ENCODE measurements around the gene SRPX. TPM values are rescaled to one million over a fixed set of nuclear protein-coding genes. Genes with fewer than 3 reads are reported as not detected.

The SRPX gene
- total RNA-seq, 1 donor from 2014 or later = 1.8 TPM

DNA sequence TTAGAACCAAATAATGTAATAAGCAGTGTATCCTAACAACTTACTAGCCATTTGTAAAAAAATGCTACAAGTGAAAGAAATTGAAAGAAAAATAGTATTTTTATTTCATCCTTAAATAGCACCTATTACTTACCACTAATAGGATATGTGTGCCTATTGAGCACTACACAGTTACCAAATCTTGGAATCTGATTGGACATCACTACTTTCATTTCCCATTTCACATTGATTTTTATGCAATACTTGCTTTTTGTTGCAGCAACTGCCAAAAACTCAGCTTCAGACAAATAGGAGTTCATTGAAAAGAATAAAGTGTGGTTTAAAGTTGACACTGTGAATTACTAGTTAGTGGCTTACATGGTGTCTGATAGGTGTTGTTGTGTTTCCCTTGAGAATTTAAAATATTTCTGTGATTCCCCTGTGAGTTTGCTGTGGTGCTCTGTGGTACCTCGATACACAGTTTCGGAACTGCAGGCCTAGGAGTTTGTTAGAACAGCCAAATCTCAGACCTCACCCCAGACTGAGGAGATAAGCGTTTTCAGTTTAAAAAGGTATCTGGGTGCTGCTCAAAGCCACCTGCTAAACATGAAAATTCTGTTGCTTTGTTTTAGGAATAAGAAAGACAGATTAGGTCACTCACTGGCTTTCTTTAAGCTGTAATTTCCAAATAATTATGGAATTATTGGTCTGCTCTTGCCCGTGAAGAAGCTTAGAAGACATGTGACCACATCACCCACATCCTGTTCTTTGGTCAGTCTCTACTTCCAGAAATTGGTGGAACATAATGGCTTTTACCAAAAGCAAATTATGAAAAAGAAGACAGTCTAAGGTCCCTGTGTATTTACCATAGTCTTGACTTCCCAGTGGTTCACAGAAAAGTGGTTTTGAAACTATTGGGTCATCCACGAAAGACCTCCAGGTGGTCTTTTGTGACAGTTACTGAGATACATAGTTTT, 116.5 kb downstream of the SRPX start:
- H3K27me3 Mint-ChIP-seq = no peaks in the 10 kb centered on the region
- H3K9me3 Mint-ChIP-seq (ENCODE audit: low read depth) = peaks cover 24% of the 10 kb centered on the region
- H3K4me3 Mint-ChIP-seq (ENCODE audit: low read depth) = no peak overlapping the region
- no peak overlapping the region for H3K27ac Mint-ChIP-seq
- H3K36me3 Mint-ChIP-seq (ENCODE audit: insufficient read depth) = peaks cover 7% of the 10 kb centered on the region
- TF ChIP-seq CTCF (IDR thresholded peaks at IDR 0.05; ENCODE audit: unreplicated experiment) = no peak
- DNase-seq (ENCODE audit: low spot score, unreplicated experiment) = no peak
- peaks cover 2% of the 10 kb centered on the region for H3K4me1 Mint-ChIP-seq (ENCODE audit: low read depth)

DNA sequence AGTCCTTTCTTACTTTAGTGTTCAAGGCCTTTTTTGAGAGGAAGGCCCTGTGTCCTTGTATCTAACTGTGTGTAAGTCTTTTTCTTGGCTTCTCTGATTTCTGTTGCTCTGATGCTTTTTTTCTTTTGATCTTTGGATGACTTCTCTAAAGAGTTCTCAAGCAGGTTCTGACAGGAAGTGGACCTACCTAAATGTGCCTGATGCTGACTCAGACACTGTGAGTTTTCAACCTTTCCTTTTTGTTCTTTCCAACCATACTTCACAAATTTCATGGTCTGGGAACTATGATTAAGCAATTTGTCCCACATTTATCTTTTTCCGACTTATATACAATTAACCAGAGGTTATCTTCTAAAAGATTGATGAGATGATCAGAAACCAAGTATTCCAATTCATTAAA, 117.8 kb downstream of the SRPX start:
- Mint-ChIP-seq H3K9me3 (ENCODE audit: low read depth) (peaks cover 22% of the 10 kb centered on the region), H3K27ac (no peak overlapping the region)

DNA sequence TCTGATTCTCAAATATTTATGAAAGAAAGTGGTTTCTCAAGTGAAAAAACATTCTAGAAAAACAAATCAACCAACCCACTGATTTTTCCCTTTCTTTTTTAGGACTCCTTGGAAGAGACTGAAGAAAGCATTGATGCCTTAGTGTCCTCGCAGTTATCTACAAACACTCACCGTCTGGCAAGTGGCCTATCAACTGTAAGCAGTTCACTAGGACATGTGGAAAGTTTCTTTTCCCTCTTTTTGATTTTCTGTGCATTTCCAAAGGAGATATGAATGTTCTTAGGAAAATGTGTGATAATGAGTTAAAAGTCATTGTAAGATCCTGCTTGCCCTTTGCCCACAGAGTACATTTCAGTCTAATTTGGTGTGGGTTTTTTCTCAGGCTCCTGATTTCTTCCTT, 118.4 kb downstream of the SRPX start:
- Mint-ChIP-seq H3K4me1 (ENCODE audit: low read depth) (peaks cover 2% of the 10 kb centered on the region), H3K4me3 (ENCODE audit: low read depth) (no peak overlapping the region), H3K36me3 (ENCODE audit: insufficient read depth) (peaks cover 11% of the 10 kb centered on the region), H3K9me3 (ENCODE audit: low read depth) (peaks cover 22% of the 10 kb centered on the region), H3K27me3 (no peaks in the 10 kb centered on the region), H3K27ac (no peak overlapping the region)
- DNase-seq (ENCODE audit: low spot score, unreplicated experiment) = no peak
- TF ChIP-seq CTCF (IDR thresholded peaks at IDR 0.05; ENCODE audit: unreplicated experiment) = no peak

More for the DNA sequence above, 117.8 kb downstream of the SRPX start:
- Mint-ChIP-seq H3K4me3 (ENCODE audit: low read depth) (no peak overlapping the region), H3K4me1 (ENCODE audit: low read depth) (peaks cover 2% of the 10 kb centered on the region), H3K27me3 (no peaks in the 10 kb centered on the region), H3K36me3 (ENCODE audit: insufficient read depth) (peaks cover 11% of the 10 kb centered on the region)
- no peak for TF ChIP-seq CTCF (IDR thresholded peaks at IDR 0.05; ENCODE audit: unreplicated experiment)
- DNase-seq (ENCODE audit: low spot score, unreplicated experiment) = no peak

- DNase-seq (ENCODE audit: low spot score, unreplicated experiment) = no peak
- no peaks in the 10 kb centered on the region for H3K27me3 Mint-ChIP-seq
These were observed 121.0 kb downstream of the SRPX start for GRCh38 chrX:38099688-38100087.

More at GRCh38 chrX:38099688-38100087, 121.0 kb downstream of the SRPX start:
- H3K9me3 Mint-ChIP-seq (ENCODE audit: low read depth) = peaks cover 14% of the 10 kb centered on the region
- H3K4me1 Mint-ChIP-seq (ENCODE audit: low read depth) = no peaks in the 10 kb centered on the region
- no peak overlapping the region for H3K4me3 Mint-ChIP-seq (ENCODE audit: low read depth)
- no peak overlapping the region for H3K27ac Mint-ChIP-seq
- peaks cover 9% of the 10 kb centered on the region for H3K36me3 Mint-ChIP-seq (ENCODE audit: insufficient read depth)
- no peak for TF ChIP-seq CTCF (IDR thresholded peaks at IDR 0.05; ENCODE audit: unreplicated experiment)

Other genes with a start within 250 kb of the SRPX start
- gene SYTL5, start 214.3 kb downstream of the SRPX start, total RNA-seq = 8.8 and 9.7 TPM in 2 replicates
- gene RPGR, start 106.6 kb upstream of the SRPX start, total RNA-seq = 29.3 and 32.3 TPM in 2 replicates
- gene OTC, start 131.7 kb upstream of the SRPX start, total RNA-seq = 0.31 TPM in 1 of 2 replicates, not detected in the other

Data from progenitor cell of endocrine pancreas (in vitro differentiated cells).